ENCODE measurements around the gene SPTLC3. TPM values are rescaled to one million over a fixed set of nuclear protein-coding genes. Genes with fewer than 3 reads are reported as not detected.

The SPTLC3 gene
- polyA plus RNA-seq, 1 of the 3 experiments (the other 2 are of a cell fraction): 0.02 TPM

- H3K4me3 ChIP-seq (ENCODE audit: low read depth in 2 of 2, low read length in 1 of 2): no peak overlapping the region
- H3K36me3 ChIP-seq (replicated peaks in 1 of 2; ENCODE audit: control insufficient read depth in 1 of 2, insufficient read depth in 2 of 2, low read length in 1 of 2): no peaks in the 10 kb centered on the region
- H3K79me2 ChIP-seq (ENCODE audit: insufficient read depth): no peaks in the 10 kb centered on the region
- no peak overlapping the region for H3K9ac ChIP-seq
- H3F3A ChIP-seq (replicated peaks; ENCODE audit: insufficient read depth): no peaks in the 10 kb centered on the region
- no peak overlapping the region for H3K4me2 ChIP-seq
- H2AFZ ChIP-seq (ENCODE audit: low read depth): no peak overlapping the region
- CTCF ChIA-PET: no interaction called here
- no peak for DNase-seq
- WGBS (ENCODE audit: low lambda C conversion rate): 6% methylated on average over 2 of the region's 2 CpGs
- no peak overlapping the region for H3K27ac ChIP-seq (ENCODE audit: low read depth in 2 of 2, low read length in 1 of 2)
- H4K20me1 ChIP-seq (ENCODE audit: insufficient read depth): no peaks in the 10 kb centered on the region
- no peaks in the 10 kb centered on the region for H3K9me3 ChIP-seq
- H3K27me3 ChIP-seq (ENCODE audit: insufficient read depth): no peaks in the 10 kb centered on the region
- no peaks in the 10 kb centered on the region for H3K9me2 ChIP-seq
- no peaks in the 10 kb centered on the region for H3K4me1 ChIP-seq (ENCODE audit: control insufficient read depth in 1 of 2, insufficient read depth in 2 of 2, low read depth in 1 of 2, low read length in 1 of 2)
- POLR2A ChIA-PET: no interaction called here
- TF ChIP-seq POLR2AphosphoS5 (IDR thresholded peaks at IDR 0.05; ENCODE audit: low read depth, low read length): no peak
- TF ChIP-seq EZH2phosphoT487 (IDR thresholded peaks at IDR 0.05; ENCODE audit: borderline replicate concordance, low read depth): no peak
- no peak for TF ChIP-seq USF1 (IDR thresholded peaks at IDR 0.05; ENCODE audit: borderline replicate concordance, low read depth)
Observed at GRCh38 chr20:12997128-12997655, 11.6 kb upstream of the SPTLC3 start.

- CTCF ChIA-PET: no interaction called here
- WGBS (ENCODE audit: low lambda C conversion rate): 42% methylated on average over 3 of the region's 3 CpGs
- POLR2A ChIA-PET: no interaction called here
Observed at GRCh38 chr20:12998046-12998445, 10.7 kb upstream of the SPTLC3 start.

More at GRCh38 chr20:12998046-12998445, 10.7 kb upstream of the SPTLC3 start:
- H3K9ac ChIP-seq: no peak overlapping the region
- DNase-seq: no peak
- H3K4me2 ChIP-seq: no peak overlapping the region
- no peaks in the 10 kb centered on the region for H3K27me3 ChIP-seq (ENCODE audit: insufficient read depth)
- H2AFZ ChIP-seq (ENCODE audit: low read depth): no peak overlapping the region
- no peaks in the 10 kb centered on the region for H4K20me1 ChIP-seq (ENCODE audit: insufficient read depth)
- no peak overlapping the region for H3K4me3 ChIP-seq (ENCODE audit: low read depth in 2 of 2, low read length in 1 of 2)
- H3K27ac ChIP-seq (ENCODE audit: low read depth in 2 of 2, low read length in 1 of 2): no peak overlapping the region
- no peaks in the 10 kb centered on the region for H3K9me3 ChIP-seq
- no peaks in the 10 kb centered on the region for H3K36me3 ChIP-seq (replicated peaks in 1 of 2; ENCODE audit: control insufficient read depth in 1 of 2, insufficient read depth in 2 of 2, low read length in 1 of 2)
- H3F3A ChIP-seq (replicated peaks; ENCODE audit: insufficient read depth): no peaks in the 10 kb centered on the region
- H3K9me2 ChIP-seq: no peaks in the 10 kb centered on the region
- H3K4me1 ChIP-seq (ENCODE audit: control insufficient read depth in 1 of 2, insufficient read depth in 2 of 2, low read depth in 1 of 2, low read length in 1 of 2): no peaks in the 10 kb centered on the region
- no peak for TF ChIP-seq NFIC (IDR thresholded peaks at IDR 0.05; ENCODE audit: borderline replicate concordance)
- no peak for TF ChIP-seq CHD2 (IDR thresholded peaks at IDR 0.05; ENCODE audit: low read length, partially characterized antibody)
- no peak for TF ChIP-seq REST (IDR thresholded peaks at IDR 0.05; ENCODE audit: low read depth, low read length)
- TF ChIP-seq ZBTB33 (IDR thresholded peaks at IDR 0.05; ENCODE audit: borderline replicate concordance, low read depth): no peak
- no peak for TF ChIP-seq NRF1 (IDR thresholded peaks at IDR 0.05; ENCODE audit: low read depth, low read length)
- TF ChIP-seq GATA2 (CRISPR knock-in tag; IDR thresholded peaks at IDR 0.05): no peak
- TF ChIP-seq RXRA (IDR thresholded peaks at IDR 0.05; ENCODE audit: borderline replicate concordance, low read depth): no peak
- TF ChIP-seq TEAD4 (IDR thresholded peaks at IDR 0.05; ENCODE audit: borderline replicate concordance, insufficient read depth): no peak
- no peak for TF ChIP-seq SIN3A (IDR thresholded peaks at IDR 0.05; ENCODE audit: borderline replicate concordance, low read depth, low read length)
- no peak for TF ChIP-seq FOXM1 (IDR thresholded peaks at IDR 0.05; ENCODE audit: low read depth)
- no peak for TF ChIP-seq FOSL2 (IDR thresholded peaks at IDR 0.05; ENCODE audit: borderline replicate concordance, low read depth)
- no peak for TF ChIP-seq YY1 (IDR thresholded peaks at IDR 0.05; ENCODE audit: low read depth)
- no peak for TF ChIP-seq MEF2A (IDR thresholded peaks at IDR 0.05; ENCODE audit: borderline replicate concordance, low read depth)
- TF ChIP-seq RCOR1 (IDR thresholded peaks at IDR 0.05; ENCODE audit: low read length): no peak
- no peak for TF ChIP-seq ELF1 (IDR thresholded peaks at IDR 0.05)
- TF ChIP-seq EZH2phosphoT487 (IDR thresholded peaks at IDR 0.05; ENCODE audit: borderline replicate concordance, low read depth): no peak
- no peak for TF ChIP-seq TAF1 (IDR thresholded peaks at IDR 0.05; ENCODE audit: borderline replicate concordance, low read depth, low read length)
- no peak for TF ChIP-seq FOXJ3 (CRISPR knock-in tag; IDR thresholded peaks at IDR 0.05)
- no peak for TF ChIP-seq USF2 (IDR thresholded peaks at IDR 0.05; ENCODE audit: borderline replicate concordance, low read depth, low read length)
- no peaks in the 10 kb centered on the region for H3K79me2 ChIP-seq (ENCODE audit: insufficient read depth)

Measured in SK-N-SH (cell line).